ENCODE data around the gene NLRP3. TPM values are rescaled to one million over a fixed set of nuclear protein-coding genes. Genes with fewer than 3 reads are reported as not detected.
"Not testable (repeated sequence)": the region's sequence is repeated elsewhere in the genome, so short reads cannot be mapped to it uniquely, and the experiment has no call there.

NLRP3 gene
- total and polyA plus RNA-seq, 10 of the 15 experiments (the other 5 are each of a cell fraction or from before 2014, with no cell fraction given): 1.8 to 10.4 (median 5.0) TPM

- DNase-seq (ENCODE audit: low read depth, low spot score); H3K79me2 ChIP-seq (ENCODE audit: control insufficient read depth, insufficient read depth, low read length); H3K9me3 ChIP-seq (replicated peaks; ENCODE audit: control insufficient read depth, insufficient read depth, low read length); ATAC-seq; H4K20me1 ChIP-seq (ENCODE audit: control insufficient read depth, insufficient read depth); intact Hi-C loops (cut with micrococcal nuclease; ENCODE audit: unreplicated experiment); BruUV-seq (replicated peaks); H3K27ac ChIP-seq (ENCODE audit: control insufficient read depth, insufficient read depth); FAIRE-seq; H3K4me1 ChIP-seq (ENCODE audit: control insufficient read depth, insufficient read depth, low read length); H3K4me3 ChIP-seq; H3K9ac ChIP-seq (ENCODE audit: control insufficient read depth, insufficient read depth, low read length); H2AFZ ChIP-seq (ENCODE audit: control insufficient read depth, low read depth, low read length); H3K36me3 ChIP-seq (ENCODE audit: control insufficient read depth in 2 of 2, insufficient read depth in 2 of 2, low read length in 1 of 2); H3K4me2 ChIP-seq (ENCODE audit: control insufficient read depth, insufficient read depth); H3K27me3 ChIP-seq (replicated peaks in 1 of 2; ENCODE audit: control insufficient read depth in 2 of 2, insufficient read depth in 2 of 2, low read length in 1 of 2): not testable (repeated sequence)
- in situ Hi-C loops (cut with MboI): loop anchor here (25.0 kb wide), 1 partner anchor 1063 kb away; the partner anchor contains the start of gene OR2T2
- SMC1A ChIA-PET (ENCODE audit: uncharacterized antibody, unreplicated experiment): interaction anchor here (0.6 to 4.3 kb wide), 7 partner anchors 11 to 153 kb away, joined by 3 to 72 read pairs (median 4); no protein-coding TSS in a partner anchor
- RAD21 ChIA-PET (ENCODE audit: unreplicated experiment): interaction anchor here (1.4 to 3.9 kb wide), 4 partner anchors 14 to 112 kb away, joined by 3 to 72 read pairs (median 24); no protein-coding TSS in a partner anchor
- CTCF ChIA-PET: interaction anchor here (0.7 to 3.6 kb wide), 16 partner anchors 7 to 467 kb away, joined by 3 to 120 read pairs (median 4); no protein-coding TSS in a partner anchor
- 70% methylated on average over 8 of the region's 8 CpGs for WGBS (ENCODE audit: insufficient coverage, insufficient replicate concordance, low lambda C conversion rate, missing lambda C conversion rate)
- POLR2A ChIA-PET: interaction anchor here (0.6 to 0.7 kb wide), 2 partner anchors 92 to 307 kb away, joined by 3 to 5 read pairs; no protein-coding TSS in a partner anchor
These were observed 41.2 kb upstream of the NLRP3 start for GRCh38 chr1:247374651-247375334.

- intact Hi-C loops (cut with micrococcal nuclease; ENCODE audit: unreplicated experiment): no loop called here
- TF ChIP-seq JUNB (IDR thresholded peaks at IDR 0.05): peak; percentile 58
- no peak for TF ChIP-seq ESRRA (IDR thresholded peaks at IDR 0.05; ENCODE audit: low read length)
- TF ChIP-seq HDGF (IDR thresholded peaks at IDR 0.05): no peak
- TF ChIP-seq MEF2A (IDR thresholded peaks at IDR 0.05; ENCODE audit: insufficient read depth, low read depth, low read length): no peak
- no peak for TF ChIP-seq SMARCA5 (IDR thresholded peaks at IDR 0.05)
- no peak for TF ChIP-seq CHD4 (IDR thresholded peaks at IDR 0.05)
- no peak for TF ChIP-seq CREB1 (IDR thresholded peaks at IDR 0.05; ENCODE audit: low read depth)
- TF ChIP-seq SMAD5 (IDR thresholded peaks at IDR 0.05; ENCODE audit: low read depth): no peak
- no peak for TF ChIP-seq SMAD1 (IDR thresholded peaks at IDR 0.05; ENCODE audit: low read depth, partially characterized antibody)
- TF ChIP-seq CBX5 (IDR thresholded peaks at IDR 0.05; ENCODE audit: low read depth): 0 out of 2 replicates have a peak, but pooled peaks have one; percentile 38
- TF ChIP-seq CHD2 (IDR thresholded peaks at IDR 0.05; ENCODE audit: borderline replicate concordance, low read depth, low read length): no peak
- TF ChIP-seq, protein P1, sequence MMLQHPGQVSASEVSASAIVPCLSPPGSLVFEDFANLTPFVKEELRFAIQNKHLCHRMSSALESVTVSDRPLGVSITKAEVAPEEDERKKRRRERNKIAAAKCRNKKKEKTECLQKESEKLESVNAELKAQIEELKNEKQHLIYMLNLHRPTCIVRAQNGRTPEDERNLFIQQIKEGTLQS (IDR thresholded peaks at IDR 0.05; ENCODE audit: borderline replicate concordance, extremely low read depth, low read depth, low read length): no peak
- no peak for TF ChIP-seq ZNF592 (IDR thresholded peaks at IDR 0.05)
These were observed 40.2 kb upstream of the NLRP3 start for GRCh38 chr1:247375747-247376146.

More at GRCh38 chr1:247375747-247376146, 40.2 kb upstream of the NLRP3 start:
- H3K27me3 ChIP-seq (replicated peaks in 1 of 2; ENCODE audit: control insufficient read depth in 2 of 2, insufficient read depth in 2 of 2, low read length in 1 of 2): no peaks in the 10 kb centered on the region
- no TSS peak for BruUV-seq (replicated peaks)
- WGBS (ENCODE audit: insufficient coverage, insufficient replicate concordance, low lambda C conversion rate, missing lambda C conversion rate): 54% methylated on average over 14 of the region's 14 CpGs
- H3K9ac ChIP-seq (ENCODE audit: control insufficient read depth, insufficient read depth, low read length): no peak overlapping the region
- ChIA-PET POLR2A (no interaction called here), SMC1A (ENCODE audit: uncharacterized antibody, unreplicated experiment) (interaction anchor here (4.3 kb wide), 1 partner anchor 112 kb away, joined by 72 read pairs; no protein-coding TSS in a partner anchor), CTCF (no interaction called here), RAD21 (ENCODE audit: unreplicated experiment) (interaction anchor here (3.9 kb wide), 1 partner anchor 14 kb away, joined by 44 read pairs; no protein-coding TSS in a partner anchor)
- no peak overlapping the region for H3K4me3 ChIP-seq
- in situ Hi-C loops (cut with MboI): no loop called here
- no peak for ATAC-seq
- DNase-seq (ENCODE audit: low read depth, low spot score): no peak
- H3K9me3 ChIP-seq (replicated peaks; ENCODE audit: control insufficient read depth, insufficient read depth, low read length): peaks cover 4% of the 10 kb centered on the region; the same call in 2 of the 3 replicates
- no peaks in the 10 kb centered on the region for H3K79me2 ChIP-seq (ENCODE audit: control insufficient read depth, insufficient read depth, low read length)
- H3K36me3 ChIP-seq (ENCODE audit: control insufficient read depth in 2 of 2, insufficient read depth in 2 of 2, low read length in 1 of 2): no peaks in the 10 kb centered on the region
- H2AFZ ChIP-seq (ENCODE audit: control insufficient read depth, low read depth, low read length): no peak overlapping the region
- no peak overlapping the region for H3K4me2 ChIP-seq (ENCODE audit: control insufficient read depth, insufficient read depth)
- no peak for FAIRE-seq
- no peak overlapping the region for H3K27ac ChIP-seq (ENCODE audit: control insufficient read depth, insufficient read depth)
- no peaks in the 10 kb centered on the region for H4K20me1 ChIP-seq (ENCODE audit: control insufficient read depth, insufficient read depth)
- no peaks in the 10 kb centered on the region for H3K4me1 ChIP-seq (ENCODE audit: control insufficient read depth, insufficient read depth, low read length)
